ENCODE results near the gene TULP4.
"Not testable (repeated sequence)": the region's sequence is repeated elsewhere in the genome, so short reads cannot be mapped to it uniquely, and the experiment has no call there.

The TULP4 gene

GRCh38 chr6:158285656-158286021 is 26.6 kb upstream of the TULP4 start:
- Mint-ChIP-seq H3K4me1 (ENCODE audit: low read depth) (no peaks in the 10 kb centered on the region), H3K9me3 (no peaks in the 10 kb centered on the region), H3K36me3 (ENCODE audit: low read depth) (peaks cover 5% of the 10 kb centered on the region), H3K27me3 (no peaks in the 10 kb centered on the region), H3K27ac (no peak overlapping the region), H3K4me3 (no peak overlapping the region)
- intact Hi-C loops (cut with micrococcal nuclease): no loop called here

- Mint-ChIP-seq H3K27ac (no peak overlapping the region), H3K4me3 (no peak overlapping the region), H3K36me3 (ENCODE audit: low read depth) (peaks cover 10% of the 10 kb centered on the region), H3K27me3 (no peaks in the 10 kb centered on the region), H3K9me3 (no peaks in the 10 kb centered on the region), H3K4me1 (ENCODE audit: low read depth) (no peaks in the 10 kb centered on the region)
- intact Hi-C loops (cut with micrococcal nuclease): no loop called here
These were observed 25.9 kb upstream of the TULP4 start for GRCh38 chr6:158286413-158286812.

DNA sequence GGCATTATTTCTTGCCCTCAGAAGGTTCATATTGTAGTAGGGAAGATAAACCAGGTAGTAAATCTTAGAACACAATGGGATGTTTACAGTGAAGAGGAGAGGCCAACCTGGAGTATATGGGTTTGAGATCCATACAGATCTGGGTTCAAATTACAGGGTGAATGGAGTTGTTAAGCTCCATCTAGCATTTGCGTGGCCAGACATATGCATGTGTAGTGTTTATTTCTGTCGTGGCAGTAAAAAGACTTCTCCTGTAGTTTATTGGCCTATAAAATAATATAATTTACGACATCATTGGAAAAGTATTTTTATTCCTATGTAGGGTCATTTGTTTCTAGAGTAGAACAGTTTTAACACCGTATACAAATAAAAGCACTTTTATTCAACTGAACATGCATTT is 25.2 kb upstream of the TULP4 start:
- Mint-ChIP-seq H3K36me3 (ENCODE audit: low read depth) (peaks cover 12% of the 10 kb centered on the region), H3K27ac (no peak overlapping the region), H3K4me1 (ENCODE audit: low read depth) (no peaks in the 10 kb centered on the region), H3K4me3 (no peak overlapping the region), H3K27me3 (no peaks in the 10 kb centered on the region), H3K9me3 (no peaks in the 10 kb centered on the region)
- intact Hi-C loops (cut with micrococcal nuclease): no loop called here

- Mint-ChIP-seq H3K4me1 (ENCODE audit: low read depth) (peaks cover 5% of the 10 kb centered on the region), H3K27ac (no peak overlapping the region), H3K4me3 (no peak overlapping the region), H3K27me3 (no peaks in the 10 kb centered on the region), H3K9me3 (peaks cover 9% of the 10 kb centered on the region), H3K36me3 (ENCODE audit: low read depth) (peaks cover 20% of the 10 kb centered on the region)
- intact Hi-C loops (cut with micrococcal nuclease): no loop called here
These were observed 22.2 kb upstream of the TULP4 start for GRCh38 chr6:158290040-158290439.

DNA sequence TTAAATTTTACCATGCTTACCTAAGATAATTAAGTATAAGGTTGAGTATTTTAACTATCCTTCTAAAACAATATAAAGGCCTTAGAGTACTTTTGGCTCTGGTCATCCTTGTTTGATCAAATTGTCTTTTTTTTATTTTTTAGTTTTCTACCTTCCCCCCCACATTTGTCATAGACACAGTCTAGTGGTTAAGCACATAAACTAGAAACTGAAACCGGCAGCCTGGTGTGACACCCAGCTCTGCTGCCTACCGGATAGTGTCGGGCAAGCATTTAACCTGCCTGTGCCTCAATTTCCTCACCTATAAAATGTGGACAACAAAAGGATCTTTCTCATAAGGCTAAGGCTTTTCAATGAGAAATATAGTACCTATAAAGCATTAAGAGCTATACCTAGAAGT is 21.6 kb upstream of the TULP4 start:
- H3K27me3 Mint-ChIP-seq: no peaks in the 10 kb centered on the region
- H3K9me3 Mint-ChIP-seq: peaks cover 9% of the 10 kb centered on the region
- intact Hi-C loops (cut with micrococcal nuclease): no loop called here
- no peak overlapping the region for H3K4me3 Mint-ChIP-seq
- peaks cover 5% of the 10 kb centered on the region for H3K4me1 Mint-ChIP-seq (ENCODE audit: low read depth)
- peaks cover 19% of the 10 kb centered on the region for H3K36me3 Mint-ChIP-seq (ENCODE audit: low read depth)
- H3K27ac Mint-ChIP-seq: no peak overlapping the region

DNA sequence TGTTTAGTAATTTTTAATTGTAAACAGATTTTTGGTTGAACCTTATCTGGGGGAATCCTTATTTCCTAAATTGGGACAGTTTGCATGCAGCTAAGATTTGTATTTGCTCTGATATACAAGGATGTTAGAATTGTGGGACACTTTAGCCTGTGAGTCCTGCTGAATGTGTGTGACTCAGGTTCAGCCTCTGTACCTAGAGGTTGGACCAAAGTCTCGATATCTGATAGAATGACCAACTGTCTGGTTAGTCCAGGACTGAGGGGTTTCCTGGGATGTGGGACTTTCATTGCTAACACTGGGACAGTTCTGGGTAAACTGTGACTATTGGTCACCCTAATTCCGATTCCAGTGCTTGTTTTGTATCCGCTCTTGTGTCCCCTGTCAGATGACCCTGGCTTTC is 20.2 kb upstream of the TULP4 start:
- peaks cover 23% of the 10 kb centered on the region for H3K9me3 Mint-ChIP-seq
- H3K4me1 Mint-ChIP-seq (ENCODE audit: low read depth): peaks cover 5% of the 10 kb centered on the region
- H3K4me3 Mint-ChIP-seq: no peak overlapping the region
- peaks cover 29% of the 10 kb centered on the region for H3K36me3 Mint-ChIP-seq (ENCODE audit: low read depth)
- H3K27ac Mint-ChIP-seq: no peak overlapping the region
- intact Hi-C loops (cut with micrococcal nuclease): no loop called here
- H3K27me3 Mint-ChIP-seq: no peaks in the 10 kb centered on the region

- intact Hi-C loops (cut with micrococcal nuclease): no loop called here
- peaks cover 5% of the 10 kb centered on the region for H3K4me1 Mint-ChIP-seq (ENCODE audit: low read depth)
- H3K4me3 Mint-ChIP-seq: no peak overlapping the region
- peaks cover 33% of the 10 kb centered on the region for H3K9me3 Mint-ChIP-seq
- no peaks in the 10 kb centered on the region for H3K27me3 Mint-ChIP-seq
- H3K36me3 Mint-ChIP-seq (ENCODE audit: low read depth): peaks cover 29% of the 10 kb centered on the region
- no peak overlapping the region for H3K27ac Mint-ChIP-seq
These were observed 19.1 kb upstream of the TULP4 start for GRCh38 chr6:158293122-158293521.

DNA sequence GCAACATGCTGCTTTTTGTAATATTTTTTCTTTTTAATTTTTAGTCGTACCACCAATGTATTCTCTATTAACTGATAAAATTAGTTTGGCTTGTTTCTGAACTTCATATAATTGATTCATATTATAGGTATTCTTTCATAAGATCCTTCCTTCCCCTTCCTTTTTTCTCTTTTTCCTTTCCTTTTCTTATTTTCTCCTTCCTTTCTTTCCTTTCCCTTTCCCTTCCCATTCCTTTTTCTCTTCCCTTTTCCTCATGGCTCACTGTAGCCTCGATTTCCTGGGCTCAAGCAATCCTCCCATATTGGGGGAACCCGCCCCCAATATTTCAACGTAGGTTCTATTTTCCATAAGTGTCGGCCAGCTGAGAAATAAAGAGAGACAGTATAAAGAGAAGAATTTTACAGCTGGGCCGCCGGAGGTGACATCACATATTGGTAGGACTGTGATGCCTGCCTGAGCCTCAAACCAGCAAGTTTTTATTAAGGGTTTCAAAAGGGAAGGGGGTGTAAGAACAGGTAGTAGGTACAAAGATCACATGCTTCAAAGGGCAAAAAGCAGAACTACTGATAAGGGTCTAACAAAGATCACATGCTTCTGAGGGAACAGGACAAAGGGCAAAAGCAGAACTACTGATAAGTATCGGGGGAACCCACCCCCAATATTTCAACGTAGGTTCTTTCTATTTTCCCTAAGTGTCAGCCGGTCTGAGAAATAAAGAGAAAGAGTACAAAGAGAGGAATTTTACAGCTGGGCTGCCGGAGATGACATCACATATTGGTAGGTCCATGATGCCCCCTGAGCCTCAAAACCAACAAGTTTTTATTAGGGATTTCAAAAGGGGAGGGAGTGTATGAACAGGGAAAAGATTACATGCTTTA is 16.1 kb upstream of the TULP4 start:
- H3K27ac Mint-ChIP-seq; H3K4me1 Mint-ChIP-seq (ENCODE audit: low read depth); intact Hi-C loops (cut with micrococcal nuclease); H3K4me3 Mint-ChIP-seq; H3K27me3 Mint-ChIP-seq: not testable (repeated sequence)
- peaks cover 43% of the 10 kb centered on the region for H3K36me3 Mint-ChIP-seq (ENCODE audit: low read depth)
- H3K9me3 Mint-ChIP-seq: peaks cover 53% of the 10 kb centered on the region

- intact Hi-C loops (cut with micrococcal nuclease); H3K4me1 Mint-ChIP-seq (ENCODE audit: low read depth); H3K27me3 Mint-ChIP-seq; H3K4me3 Mint-ChIP-seq; H3K27ac Mint-ChIP-seq: not testable (repeated sequence)
- Mint-ChIP-seq H3K9me3 (peaks cover 53% of the 10 kb centered on the region), H3K36me3 (ENCODE audit: low read depth) (peaks cover 39% of the 10 kb centered on the region)
These were observed 15.4 kb upstream of the TULP4 start for GRCh38 chr6:158296854-158297324.

DNA sequence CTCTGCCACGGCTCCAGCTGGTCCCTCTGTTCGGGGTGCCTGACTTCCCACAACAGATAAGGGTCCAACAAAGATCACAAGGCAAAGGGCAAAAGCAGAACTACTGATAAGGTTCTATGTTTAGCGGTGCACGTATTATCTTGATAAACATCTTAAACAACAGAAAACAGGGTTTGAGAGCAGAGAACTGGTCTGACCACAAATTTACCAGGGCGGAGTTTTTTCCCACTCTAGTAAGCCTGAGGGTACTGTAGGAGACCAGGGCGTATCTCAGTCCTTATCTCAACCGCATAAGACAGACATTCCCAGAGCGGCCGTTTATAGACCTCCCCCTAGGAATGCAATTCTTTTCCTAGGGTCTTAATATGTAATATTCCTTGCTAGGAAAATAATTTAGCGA is 14.6 kb upstream of the TULP4 start:
- H3K4me3 Mint-ChIP-seq; H3K27me3 Mint-ChIP-seq; H3K27ac Mint-ChIP-seq; intact Hi-C loops (cut with micrococcal nuclease); H3K4me1 Mint-ChIP-seq (ENCODE audit: low read depth): not testable (repeated sequence)
- H3K9me3 Mint-ChIP-seq: peaks cover 53% of the 10 kb centered on the region
- H3K36me3 Mint-ChIP-seq (ENCODE audit: low read depth): peaks cover 39% of the 10 kb centered on the region

GRCh38 chr6:158300306-158301143 is 11.7 kb upstream of the TULP4 start:
- H3K4me1 Mint-ChIP-seq (ENCODE audit: low read depth); intact Hi-C loops (cut with micrococcal nuclease); H3K27ac Mint-ChIP-seq; H3K4me3 Mint-ChIP-seq; H3K27me3 Mint-ChIP-seq: not testable (repeated sequence)
- Mint-ChIP-seq H3K9me3 (peaks cover 52% of the 10 kb centered on the region), H3K36me3 (ENCODE audit: low read depth) (peaks cover 30% of the 10 kb centered on the region)

DNA sequence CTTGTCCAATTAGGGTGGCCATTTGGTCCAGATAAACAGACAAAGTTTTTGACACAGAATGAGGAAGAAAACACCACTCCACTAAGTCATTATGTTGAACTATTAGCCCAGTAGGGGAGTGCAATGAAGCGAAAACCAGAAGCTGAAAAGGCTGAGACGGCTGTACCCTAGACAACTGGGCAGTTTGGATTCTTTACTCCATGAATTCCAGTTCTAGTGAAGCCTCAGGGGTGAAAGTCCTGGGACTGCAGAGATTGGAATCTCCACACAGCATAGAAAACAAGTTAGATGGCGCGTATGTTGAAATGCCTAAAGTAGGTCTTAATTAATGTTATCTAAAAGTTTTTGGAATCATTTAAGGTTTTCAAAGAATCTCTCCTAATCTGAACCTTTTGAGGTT is 10.7 kb upstream of the TULP4 start:
- H3K27me3 Mint-ChIP-seq; H3K27ac Mint-ChIP-seq; H3K4me3 Mint-ChIP-seq; intact Hi-C loops (cut with micrococcal nuclease); H3K4me1 Mint-ChIP-seq (ENCODE audit: low read depth): not testable (repeated sequence)
- peaks cover 42% of the 10 kb centered on the region for H3K9me3 Mint-ChIP-seq
- peaks cover 20% of the 10 kb centered on the region for H3K36me3 Mint-ChIP-seq (ENCODE audit: low read depth)

- H3K4me3 Mint-ChIP-seq; intact Hi-C loops (cut with micrococcal nuclease); H3K27me3 Mint-ChIP-seq; H3K27ac Mint-ChIP-seq; H3K4me1 Mint-ChIP-seq (ENCODE audit: low read depth): not testable (repeated sequence)
- peaks cover 35% of the 10 kb centered on the region for H3K9me3 Mint-ChIP-seq
- peaks cover 17% of the 10 kb centered on the region for H3K36me3 Mint-ChIP-seq (ENCODE audit: low read depth)
These were observed 10.0 kb upstream of the TULP4 start for GRCh38 chr6:158302195-158302796.

- Mint-ChIP-seq H3K9me3 (peaks cover 26% of the 10 kb centered on the region), H3K4me1 (ENCODE audit: low read depth) (no peaks in the 10 kb centered on the region), H3K4me3 (no peak overlapping the region), H3K27ac (no peak overlapping the region), H3K27me3 (no peaks in the 10 kb centered on the region), H3K36me3 (ENCODE audit: low read depth) (peaks cover 16% of the 10 kb centered on the region)
- intact Hi-C loops (cut with micrococcal nuclease): no loop called here
These were observed 9.0 kb upstream of the TULP4 start for GRCh38 chr6:158303210-158303731.

All from dendritic cell treated with granulocyte-macrophage colony-stimulating factor and Interleukin-4, amounts not matched to agents 40 ng/mL and 50 ng/mL, for 4 days (primary cell).